HG03571 (cell line): ENCODE results near the gene TGFBR1.
"Not testable (repeated sequence)": the region's sequence is repeated elsewhere in the genome, so short reads cannot be mapped to it uniquely, and the experiment has no call there.

ENCODE experiments used
- ATAC-seq: cut with Tn5 transposase; IDR thresholded peaks from one replicate; pipeline ENCODE4 v1.9.1; 2021; ENCODE audit not compliant: unreplicated experiment

TGFBR1 gene

DNA sequence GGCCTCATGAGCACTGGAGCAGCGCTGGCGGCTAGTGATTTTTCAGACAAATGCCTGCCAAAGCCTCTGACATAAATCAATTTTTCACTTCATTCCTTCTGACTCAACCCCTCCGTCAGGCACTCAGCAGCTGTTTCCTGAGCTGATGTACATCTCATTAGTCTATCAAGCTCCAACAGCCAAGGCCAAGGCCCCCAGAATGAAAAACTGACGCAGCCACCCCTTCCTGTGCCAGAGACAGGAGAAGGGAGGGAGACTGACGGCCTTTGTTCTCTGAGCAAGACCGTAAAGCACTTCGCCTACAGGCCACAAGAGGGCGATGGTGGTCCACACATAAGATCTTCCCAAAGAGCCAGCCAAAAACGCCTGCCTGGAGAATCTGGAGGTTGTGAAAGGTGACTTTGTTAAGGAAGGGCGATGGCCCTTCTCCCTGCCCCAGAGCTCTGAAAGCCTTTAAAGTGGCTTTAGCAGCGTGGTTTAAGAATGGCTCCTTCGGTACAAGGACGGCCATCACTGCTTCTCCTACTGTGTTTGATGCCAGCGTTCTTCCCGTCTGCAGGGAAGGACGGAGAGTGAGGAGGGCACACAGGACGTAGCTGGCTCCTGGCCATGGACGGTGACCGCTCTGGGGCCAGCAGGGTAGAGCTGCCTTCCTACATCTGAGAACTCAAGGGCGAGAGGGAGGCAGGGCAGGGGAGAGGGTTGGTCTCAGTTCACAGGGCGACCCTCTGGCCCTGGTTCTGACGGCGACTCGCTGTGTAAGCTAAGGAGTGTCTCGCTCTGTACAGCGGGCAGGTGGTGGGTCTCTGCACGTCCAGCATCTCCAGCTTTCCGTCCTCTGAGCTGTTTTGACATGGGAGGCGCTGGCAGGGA is 79.8 kb downstream of the TGFBR1 start:
- ATAC-seq, result peak; percentile 45

DNA sequence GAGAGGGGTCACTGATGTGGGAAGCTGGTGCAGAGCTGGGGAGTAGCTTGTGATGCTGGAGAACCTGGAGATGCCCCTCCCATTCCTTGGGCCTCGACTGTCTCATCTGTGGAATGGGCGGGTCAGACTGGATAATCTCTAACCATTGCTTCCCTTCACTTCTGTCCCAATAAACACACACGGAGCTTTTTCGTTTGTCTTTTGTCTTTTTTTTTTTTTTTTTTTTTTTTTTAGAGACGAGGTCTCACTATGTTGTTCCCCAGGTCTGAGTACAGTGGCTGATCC is 80.4 kb downstream of the TGFBR1 start:
- no peak for ATAC-seq

DNA sequence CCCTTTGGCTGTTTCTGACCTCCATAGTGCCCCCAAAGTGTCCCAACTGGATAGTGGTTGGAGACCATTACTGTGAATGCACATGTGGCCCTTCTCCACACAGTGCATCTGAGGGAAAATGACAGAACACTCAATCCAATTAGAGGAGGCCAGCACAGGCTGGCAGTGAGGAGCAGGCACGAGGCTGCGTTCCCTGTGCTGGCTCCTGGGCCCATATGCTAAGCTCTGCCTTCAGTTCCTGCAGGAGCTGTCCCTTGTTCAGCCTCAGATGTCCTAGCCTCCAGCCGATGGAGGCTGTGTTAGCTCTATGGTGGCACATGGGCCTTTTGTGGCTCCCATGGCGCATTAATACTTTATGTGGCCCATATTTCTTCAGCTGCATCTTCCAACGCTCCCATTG is 81.0 kb downstream of the TGFBR1 start:
- ATAC-seq, result no peak

DNA sequence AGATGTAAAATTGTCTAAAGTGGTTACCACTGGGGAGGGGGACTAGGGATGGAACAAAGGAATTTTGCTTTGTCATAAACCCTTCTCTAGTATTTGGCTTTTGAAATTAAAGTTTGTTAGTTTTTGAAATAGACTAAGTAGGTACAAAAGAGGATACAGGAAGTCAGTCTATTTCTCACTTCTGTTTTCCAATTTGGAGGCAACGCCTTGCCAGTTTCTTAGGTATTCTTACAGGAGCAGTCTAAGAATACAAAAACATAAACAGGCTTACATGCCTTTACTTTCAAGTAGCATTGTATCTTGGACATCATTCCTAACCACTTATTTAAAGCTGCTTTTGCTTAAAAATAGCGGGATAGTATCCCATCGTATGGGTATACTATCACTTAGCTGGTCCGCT is 82.4 kb downstream of the TGFBR1 start:
- ATAC-seq, result no peak

DNA sequence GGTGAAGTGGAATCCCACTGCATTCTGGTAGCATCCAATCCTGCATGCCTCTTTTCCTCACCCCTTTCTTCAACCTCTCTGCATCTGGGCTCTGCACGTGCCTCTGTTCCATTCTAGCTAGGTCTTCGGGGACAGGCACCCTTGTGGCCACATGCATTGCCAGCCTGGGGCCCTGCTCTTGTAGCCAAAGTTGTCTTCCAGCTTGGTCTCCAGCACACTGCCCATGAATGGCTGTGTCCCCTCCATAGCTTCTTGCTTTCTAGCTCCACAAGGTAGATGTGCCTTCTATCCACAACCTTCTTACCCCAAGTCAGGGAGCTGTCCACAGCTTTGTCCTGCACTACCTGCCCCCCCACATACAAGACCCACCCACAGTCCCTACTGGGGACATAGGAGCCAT is 84.3 kb downstream of the TGFBR1 start:
- no peak for ATAC-seq

DNA sequence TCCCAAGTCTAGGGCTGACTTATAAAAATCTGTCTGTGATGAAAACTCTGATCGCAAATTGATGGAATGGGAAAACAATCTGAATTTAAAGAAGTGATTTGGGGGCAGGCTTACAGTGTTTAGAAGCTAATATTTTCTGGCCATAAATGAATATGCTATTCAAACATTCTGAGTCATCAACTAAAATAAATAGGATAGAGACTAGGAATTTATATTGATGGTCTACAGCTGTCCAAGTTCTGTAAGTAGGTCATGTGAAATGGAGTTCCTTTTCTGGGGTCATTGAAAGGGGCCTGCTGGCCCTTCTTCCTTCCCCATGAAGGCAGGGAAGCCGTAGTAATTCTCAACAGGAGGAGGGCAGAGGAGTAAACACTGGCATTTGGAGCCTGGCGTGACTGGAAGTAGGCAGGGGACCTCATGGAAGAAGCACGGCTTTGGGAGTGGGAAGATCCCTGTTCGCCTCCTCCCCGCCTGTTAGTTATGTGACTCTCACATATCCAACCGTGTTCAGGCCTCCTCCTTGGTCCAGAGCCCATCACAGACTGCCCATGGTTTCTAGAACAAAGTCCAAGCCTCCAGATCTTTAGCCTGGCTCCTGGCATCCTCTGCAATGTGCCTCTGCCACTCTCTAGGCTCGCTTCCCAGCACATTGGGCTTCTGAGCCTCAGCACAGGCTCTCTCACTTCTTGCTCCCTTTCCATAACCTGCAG is 85.1 kb downstream of the TGFBR1 start:
- ATAC-seq, result no peak

DNA sequence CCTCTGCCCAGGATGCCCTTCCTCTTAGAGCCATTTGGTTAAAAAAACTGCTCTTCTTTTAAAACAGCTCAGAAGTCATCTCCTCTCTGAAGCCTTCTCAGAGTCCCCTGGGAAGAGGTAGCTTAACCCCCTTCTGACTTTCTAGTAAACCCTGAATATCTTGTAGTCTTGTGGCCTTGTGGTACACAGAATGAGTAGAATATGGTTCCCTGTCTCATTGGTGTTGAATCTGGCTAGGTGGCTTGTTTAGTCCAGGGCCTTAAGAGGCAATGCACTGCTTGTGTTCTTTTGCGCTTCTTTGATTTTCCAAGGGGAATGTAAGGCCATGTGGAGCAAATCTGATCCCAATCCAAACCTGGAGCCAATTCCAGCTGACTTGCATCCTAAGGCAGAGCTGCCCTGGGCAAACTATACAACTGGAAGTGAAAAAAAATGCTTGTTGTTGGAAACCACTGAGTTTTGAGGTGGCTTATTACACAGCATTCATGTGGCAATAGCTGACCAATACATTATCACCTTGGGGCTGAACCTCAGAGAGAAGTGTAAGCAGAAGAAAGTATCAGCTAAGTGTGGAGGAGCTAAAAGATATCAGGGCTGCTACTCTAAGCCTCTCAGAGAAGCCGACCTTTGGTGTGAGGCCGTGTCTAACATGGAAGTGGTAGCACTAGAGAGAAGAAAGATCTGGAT is 85.8 kb downstream of the TGFBR1 start:
- no peak for ATAC-seq

DNA sequence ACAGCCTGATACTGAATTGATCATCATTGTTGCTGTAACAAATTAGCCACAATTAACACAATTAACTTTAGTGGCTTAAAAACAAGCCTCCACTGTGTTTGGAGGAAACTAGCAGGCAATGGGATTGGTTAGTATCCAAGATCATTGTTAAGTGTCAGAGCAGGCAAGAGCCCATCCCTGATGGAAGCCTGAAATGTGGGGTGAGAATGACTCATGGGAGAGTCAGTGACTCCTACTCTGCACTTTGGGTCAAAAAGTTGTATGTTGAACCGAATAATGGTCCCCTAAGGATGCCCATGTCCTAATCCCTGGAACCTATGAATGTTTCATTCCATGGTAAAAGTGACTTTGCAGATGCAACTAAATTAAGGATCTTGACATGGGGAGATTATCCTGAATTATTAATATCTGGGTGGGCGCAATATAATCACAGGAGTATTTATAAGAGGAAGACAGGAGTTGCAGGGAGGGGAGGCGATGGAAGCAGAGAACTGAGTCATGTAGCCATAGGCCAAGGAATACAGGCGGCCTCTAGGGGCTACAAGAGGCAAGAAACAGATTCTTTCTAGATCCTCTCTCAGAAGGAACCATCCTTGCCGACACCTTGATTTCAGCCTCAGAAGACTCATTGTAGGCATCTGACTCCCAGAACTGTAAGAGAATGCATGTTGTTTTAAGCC is 88.0 kb downstream of the TGFBR1 start:
- no peak for ATAC-seq

DNA sequence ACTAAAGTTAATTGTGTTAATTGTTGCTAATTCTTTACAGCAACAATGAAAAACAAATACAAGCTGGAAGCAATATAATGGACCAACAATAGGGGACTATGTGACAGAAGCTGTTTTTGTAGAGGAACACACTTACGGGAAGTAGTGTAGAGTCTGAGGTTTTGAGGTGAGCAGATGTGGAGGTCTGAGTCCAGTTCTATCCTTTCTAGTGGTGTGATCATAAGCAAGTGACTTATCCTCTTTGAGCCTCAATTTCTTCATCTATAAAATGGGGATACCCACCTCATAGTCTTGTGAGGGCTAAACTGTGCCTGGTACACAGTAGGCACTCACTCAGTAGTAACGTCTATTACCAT is 88.5 kb downstream of the TGFBR1 start:
- ATAC-seq, result no peak

DNA sequence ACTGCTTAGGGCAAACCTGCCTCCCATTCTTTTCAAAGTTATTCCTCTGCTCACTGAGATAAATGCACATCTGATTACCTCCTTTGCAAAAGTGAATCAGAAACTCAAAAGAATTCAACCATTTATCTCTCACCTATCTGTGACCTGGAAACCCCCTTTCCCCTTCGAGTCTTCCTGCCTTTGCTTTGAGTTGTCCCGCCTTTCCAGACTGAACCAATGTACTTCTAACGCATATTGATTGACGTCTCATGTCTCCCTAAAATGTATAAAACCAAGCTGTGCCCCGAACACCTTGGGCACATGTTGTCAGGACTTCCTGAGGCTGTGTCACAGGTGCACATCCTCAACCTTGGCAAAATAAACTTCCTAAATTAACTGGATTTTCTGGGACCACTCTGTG is 91.6 kb downstream of the TGFBR1 start:
- not testable (repeated sequence) for ATAC-seq

DNA sequence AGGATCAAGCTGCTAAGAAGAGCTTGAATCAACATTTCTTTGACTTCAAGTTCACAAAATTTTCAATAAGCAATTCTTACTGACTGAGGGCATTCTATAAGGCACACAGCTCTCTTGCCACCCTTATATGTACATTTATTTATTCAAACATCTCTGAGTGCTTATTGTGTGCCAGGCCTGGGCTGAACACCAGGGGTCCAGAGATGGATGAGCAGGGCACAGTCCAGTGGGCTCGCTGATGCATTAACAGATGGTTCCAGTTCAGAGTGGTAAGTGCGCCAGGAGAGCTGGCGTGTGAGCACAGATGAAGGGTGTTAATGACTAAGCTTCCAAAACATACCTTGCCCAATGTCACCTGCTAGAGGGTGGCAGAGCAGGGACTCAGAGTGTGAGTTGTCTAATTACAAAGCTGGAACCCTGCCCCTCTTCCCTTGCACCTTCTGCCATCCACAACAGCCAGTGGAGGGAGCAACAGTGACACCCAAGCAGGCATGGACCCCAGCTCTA is 92.3 kb downstream of the TGFBR1 start:
- ATAC-seq, result no peak

DNA sequence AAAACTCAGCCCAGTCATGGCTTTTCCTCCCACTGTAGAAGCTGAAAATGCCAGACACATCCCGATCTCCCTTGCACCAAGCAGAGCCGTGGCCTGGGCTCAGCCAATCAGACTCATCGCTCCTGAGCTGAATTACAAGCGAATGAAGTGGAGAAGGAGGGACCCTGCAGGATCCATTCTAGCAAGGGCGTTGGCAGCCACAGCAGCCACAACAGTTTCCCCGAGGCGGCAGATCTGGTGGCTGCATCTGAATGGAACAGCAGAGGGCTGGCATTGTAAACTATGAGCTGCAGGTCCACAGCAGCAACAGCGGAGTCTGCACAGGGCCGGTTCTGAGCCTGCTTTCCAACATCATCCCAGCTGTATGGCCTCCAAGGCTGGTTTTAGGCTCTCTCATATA is 93.1 kb downstream of the TGFBR1 start:
- ATAC-seq, result no peak

DNA sequence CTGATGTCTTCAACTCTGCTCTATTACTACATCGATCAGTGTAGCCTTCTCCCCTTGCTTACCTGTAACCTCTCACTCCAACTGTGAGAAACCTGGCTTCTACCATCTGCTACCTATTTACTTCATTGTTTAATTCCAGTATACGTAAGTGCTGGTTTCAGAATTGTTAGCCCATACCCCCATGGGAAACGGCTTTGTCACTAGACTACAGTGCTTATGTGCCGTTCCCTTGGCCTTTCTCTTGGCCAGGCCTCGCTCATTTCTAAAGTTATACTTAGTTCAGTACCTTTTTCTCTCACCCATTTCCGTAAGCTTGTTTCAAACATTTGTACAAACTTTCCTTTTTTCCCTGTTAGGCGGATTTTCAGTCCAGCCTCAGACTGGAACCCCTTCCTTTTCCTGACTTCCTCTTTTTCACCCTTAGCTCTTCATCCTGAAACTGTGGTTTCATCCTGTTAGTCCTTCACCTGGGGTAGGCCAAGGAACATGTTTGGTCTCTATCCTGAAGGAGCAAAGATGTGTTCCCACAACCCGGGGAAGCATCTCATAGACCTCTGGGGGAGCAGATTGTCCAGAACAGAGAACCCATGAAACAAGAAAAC is 95.1 kb downstream of the TGFBR1 start:
- ATAC-seq, result peak; percentile 60

DNA sequence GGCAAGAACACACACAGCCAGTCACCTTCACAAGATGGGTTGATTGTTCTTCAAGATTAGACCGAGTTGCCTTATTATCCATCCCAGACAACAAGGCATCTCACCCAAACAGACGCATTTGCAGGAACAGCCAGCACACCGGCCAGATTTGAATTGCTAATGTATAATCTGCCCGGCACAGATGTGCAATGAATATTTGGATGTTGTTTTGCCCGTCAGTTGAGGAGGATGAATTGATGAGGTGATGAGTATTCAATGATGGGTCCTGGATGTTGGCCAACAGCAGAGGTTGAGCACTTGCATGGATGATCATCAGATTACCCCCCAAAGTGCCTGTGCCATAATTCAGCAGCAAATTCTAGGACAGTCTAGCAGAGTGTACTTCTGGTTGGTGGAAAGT is 96.7 kb downstream of the TGFBR1 start:
- no peak for ATAC-seq
